ENCODE data around the gene PPIL1.

DNA sequence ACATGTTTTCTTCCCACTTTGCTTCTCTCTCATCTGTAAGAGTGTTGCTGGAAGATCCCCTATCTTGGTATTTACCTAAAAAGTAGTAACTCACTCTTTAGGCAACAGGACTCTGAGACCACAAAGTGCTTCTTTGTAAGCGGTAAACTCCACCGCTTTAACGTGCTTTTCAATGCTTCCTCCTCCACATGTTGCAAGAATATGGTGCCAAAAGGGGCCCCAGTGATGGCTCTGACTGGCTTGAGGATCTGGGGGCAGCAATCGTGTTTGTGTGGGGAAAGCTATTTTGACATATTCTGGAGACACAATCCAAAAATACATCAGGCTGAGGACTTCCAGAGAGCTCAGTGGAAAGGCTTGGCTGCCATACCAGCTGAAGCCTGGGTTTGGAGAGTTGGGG is 23.0 kb downstream of the PPIL1 start:
- TF ChIP-seq, protein P1, sequence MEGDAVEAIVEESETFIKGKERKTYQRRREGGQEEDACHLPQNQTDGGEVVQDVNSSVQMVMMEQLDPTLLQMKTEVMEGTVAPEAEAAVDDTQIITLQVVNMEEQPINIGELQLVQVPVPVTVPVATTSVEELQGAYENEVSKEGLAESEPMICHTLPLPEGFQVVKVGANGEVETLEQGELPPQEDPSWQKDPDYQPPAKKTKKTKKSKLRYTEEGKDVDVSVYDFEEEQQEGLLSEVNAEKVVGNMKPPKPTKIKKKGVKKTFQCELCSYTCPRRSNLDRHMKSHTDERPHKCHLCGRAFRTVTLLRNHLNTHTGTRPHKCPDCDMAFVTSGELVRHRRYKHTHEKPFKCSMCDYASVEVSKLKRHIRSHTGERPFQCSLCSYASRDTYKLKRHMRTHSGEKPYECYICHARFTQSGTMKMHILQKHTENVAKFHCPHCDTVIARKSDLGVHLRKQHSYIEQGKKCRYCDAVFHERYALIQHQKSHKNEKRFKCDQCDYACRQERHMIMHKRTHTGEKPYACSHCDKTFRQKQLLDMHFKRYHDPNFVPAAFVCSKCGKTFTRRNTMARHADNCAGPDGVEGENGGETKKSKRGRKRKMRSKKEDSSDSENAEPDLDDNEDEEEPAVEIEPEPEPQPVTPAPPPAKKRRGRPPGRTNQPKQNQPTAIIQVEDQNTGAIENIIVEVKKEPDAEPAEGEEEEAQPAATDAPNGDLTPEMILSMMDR (IDR thresholded peaks at IDR 0.05) = no peak
- no peak for TF ChIP-seq POLR2A (IDR thresholded peaks at IDR 0.05)

Data from Peyer's patch (tissue), 4 donors.